HG03565 (cell line): Measurements from ENCODE around the gene RASSF3.

ENCODE experiments used
- ATAC-seq: cut with Tn5 transposase; IDR thresholded peaks from one replicate; pipeline ENCODE4 v1.9.1; 2021; ENCODE audit warnings: mild to moderate bottlenecking, moderate library complexity; ENCODE audit not compliant: unreplicated experiment

The RASSF3 gene

DNA sequence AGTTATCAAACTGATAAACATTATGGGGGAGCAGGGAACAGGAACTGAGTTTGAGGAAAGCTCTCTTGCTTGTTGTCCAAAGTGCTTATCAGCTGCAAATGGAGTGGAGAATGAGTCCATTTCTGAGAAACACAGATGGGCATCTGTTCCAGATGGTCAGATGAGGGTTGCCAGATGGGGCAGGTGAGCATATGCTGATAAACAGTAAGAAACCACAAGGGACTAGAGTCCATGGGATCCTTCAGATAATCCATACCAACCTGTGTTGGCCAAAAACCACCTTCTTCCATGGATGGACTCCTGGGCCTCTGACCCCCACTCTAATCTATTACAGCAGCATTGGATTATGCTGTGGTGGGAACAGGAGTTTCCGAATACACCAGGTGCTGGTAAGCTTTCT lies 110.6 kb downstream of the RASSF3 start:
- no peak for ATAC-seq

DNA sequence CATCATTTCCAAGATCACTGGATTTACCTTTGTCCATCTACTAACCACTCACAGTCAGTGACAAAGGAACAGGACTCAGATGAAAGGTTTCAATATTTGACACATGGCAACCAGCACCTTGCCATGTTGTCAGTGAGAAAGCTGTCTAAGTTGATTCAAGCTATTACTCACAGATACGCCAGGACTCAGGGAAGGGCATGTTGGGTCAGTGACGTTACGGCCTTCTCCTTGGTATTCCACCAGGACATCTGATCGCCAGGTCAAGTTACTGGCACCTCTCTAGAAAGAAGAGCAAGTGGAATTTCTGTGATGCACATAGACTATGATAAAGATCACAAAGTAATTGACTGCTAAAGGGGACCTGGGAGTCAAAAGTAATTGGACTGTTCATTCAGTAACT lies 112.5 kb downstream of the RASSF3 start:
- no peak for ATAC-seq

GRCh38 chr12:64723630-64724029 lies 113.3 kb downstream of the RASSF3 start:
- no peak for ATAC-seq

GRCh38 chr12:64724201-64724745 lies 114.0 kb downstream of the RASSF3 start:
- ATAC-seq, result no peak

DNA sequence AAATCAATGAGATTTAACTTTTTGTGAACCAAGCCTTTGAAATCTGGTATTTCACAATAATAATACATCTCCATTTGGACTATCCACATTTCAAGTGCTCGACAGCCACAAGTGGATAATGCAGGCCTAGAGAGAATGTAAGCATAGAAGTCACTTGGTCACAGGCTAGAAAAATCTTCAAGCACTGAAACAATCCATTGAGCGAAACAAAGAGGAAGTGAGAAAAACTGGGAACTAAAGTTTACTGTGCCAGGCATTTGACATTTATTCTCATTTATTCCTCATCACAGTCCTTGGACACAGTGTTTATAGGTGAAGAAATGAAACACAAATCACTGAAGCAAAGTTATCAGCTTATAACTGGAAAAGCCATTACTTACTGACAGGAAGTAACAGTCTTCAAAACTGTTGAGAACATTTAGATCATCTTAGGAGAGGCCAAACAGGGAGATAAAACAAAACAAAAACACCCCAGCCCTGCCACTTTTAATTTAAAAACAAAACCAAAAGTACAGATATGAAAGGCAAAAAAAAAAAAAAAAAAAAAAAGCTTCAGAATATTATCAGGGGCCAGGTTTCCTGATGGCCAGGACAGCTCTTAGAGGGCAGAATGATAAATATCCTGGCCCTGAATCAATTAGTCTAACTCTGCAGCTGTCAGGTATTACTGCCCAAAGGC lies 119.8 kb downstream of the RASSF3 start:
- ATAC-seq, result no peak

- ATAC-seq, result no peak
Measured at GRCh38 chr12:64730588-64730969, 120.3 kb downstream of the RASSF3 start.

DNA sequence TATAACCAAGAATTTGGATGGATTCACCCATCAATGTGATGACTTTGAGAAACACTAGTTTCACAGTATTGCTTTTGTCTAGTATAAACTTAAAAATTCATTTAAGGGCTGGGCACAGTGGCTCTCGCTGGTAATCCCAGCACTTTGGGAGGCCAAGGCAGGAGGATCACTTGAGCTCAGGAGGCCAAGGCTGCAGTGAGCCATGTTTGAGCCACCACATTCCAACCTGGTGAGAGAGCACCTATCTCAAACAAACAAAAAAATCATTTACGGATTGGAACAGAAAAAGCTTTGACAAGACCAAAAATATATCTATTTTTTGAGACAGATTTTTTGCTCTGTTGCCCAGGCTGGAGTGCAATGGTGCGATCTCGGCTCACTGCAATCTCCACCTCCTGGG lies 121.4 kb downstream of the RASSF3 start:
- no peak for ATAC-seq

DNA sequence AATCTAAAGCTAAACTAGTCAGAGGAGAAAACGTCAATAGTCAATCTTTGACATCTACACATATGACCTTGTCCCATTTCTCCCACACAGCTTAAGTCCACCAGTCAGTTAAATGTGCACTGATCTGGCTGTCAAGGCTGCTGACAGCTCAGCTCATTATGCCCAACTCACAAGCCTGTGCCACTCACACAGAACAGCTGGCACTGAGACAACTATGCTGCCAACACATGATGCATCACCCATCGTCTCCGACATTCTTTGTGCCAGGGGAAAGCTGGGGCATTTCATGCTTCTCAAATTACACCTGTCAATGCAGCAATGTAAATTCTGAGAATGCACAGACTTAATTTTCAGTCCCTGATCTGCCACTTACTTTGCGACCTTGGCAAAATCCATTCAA lies 123.6 kb downstream of the RASSF3 start:
- no peak for ATAC-seq

GRCh38 chr12:64735442-64735841 lies 125.1 kb downstream of the RASSF3 start:
- no peak for ATAC-seq

DNA sequence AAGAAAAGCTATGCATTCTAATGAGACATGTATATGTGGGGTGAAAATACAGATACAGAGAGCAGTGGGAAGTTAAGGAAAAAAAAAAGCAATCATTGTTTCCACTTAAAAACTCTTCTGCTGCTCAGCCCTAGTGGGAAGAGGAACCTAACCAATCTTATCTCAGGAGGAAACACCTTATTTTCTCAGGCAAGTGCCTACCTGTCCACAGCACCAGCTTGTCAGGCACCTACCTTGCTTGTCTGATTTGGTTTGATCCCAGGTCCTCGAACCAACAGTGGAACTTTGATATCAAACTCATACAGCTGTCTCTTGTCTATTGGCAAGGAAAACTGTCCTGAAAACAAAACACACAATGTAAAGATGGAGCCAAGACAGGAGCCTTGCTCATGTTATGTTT lies 126.5 kb downstream of the RASSF3 start:
- ATAC-seq, result no peak

DNA sequence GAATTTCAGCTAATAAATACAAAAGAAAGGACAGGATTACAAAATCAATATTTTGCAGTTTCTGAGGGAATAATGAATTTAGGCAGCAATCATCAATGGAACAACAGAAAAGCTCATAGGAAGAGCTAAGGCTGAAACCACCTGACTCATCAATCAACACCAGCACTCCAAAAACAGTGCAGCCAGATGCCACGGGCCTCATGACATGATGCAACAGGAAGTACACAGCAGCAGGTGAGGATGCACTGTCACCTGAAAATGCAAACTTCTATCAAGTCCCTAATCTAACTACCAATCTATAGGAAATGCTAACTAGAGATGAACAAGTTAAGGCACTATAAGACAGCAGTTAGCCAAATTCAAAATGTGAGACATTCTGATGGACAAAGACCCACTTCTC lies 127.2 kb downstream of the RASSF3 start:
- no peak for ATAC-seq

DNA sequence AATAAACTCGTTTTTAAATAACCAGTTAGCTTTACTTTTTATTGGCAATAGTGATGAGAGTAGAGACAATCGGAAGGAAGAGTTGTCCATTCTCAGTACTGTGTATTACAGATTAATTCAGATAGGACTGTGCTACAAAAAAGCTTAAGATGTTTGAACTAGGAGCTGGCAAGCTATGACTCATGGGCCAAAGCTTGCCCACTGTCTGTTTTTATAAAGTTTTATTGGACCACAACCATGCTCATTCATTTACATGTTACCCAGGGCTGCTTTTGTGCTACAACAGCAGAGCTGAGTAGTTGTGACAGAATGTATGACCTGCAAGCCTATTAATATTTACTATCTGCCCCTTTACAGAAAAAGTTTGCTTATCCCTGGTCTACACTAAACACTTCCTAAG lies 129.5 kb downstream of the RASSF3 start:
- ATAC-seq, result no peak

DNA sequence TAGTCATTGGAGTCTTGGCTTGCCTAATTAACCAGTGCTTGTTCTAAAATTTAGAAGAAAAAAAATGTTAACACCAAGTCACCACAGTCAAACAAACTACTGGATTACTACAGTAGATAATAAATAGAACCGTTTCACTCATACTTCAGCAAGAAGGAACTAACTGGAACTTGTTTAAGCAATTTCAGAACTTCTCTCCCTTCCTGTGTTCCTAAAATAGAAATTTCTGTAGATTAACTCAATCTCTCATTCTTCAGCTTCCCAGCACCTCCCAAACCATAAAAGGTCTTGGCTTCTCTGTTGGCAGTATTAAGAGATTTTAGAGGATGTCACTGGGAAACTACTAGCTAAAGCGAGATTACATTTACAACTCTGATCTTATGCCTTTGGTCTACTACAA lies 130.4 kb downstream of the RASSF3 start:
- ATAC-seq, result no peak

GRCh38 chr12:64742416-64742815 lies 132.1 kb downstream of the RASSF3 start:
- ATAC-seq, result no peak

GRCh38 chr12:64743206-64743605 lies 132.9 kb downstream of the RASSF3 start:
- ATAC-seq, result no peak

- ATAC-seq, result no peak
Measured at GRCh38 chr12:64744422-64745258, 134.3 kb downstream of the RASSF3 start.

GRCh38 chr12:64745259-64745807 lies 135.0 kb downstream of the RASSF3 start:
- no peak for ATAC-seq

- no peak for ATAC-seq
Measured at GRCh38 chr12:64745980-64746379, 135.7 kb downstream of the RASSF3 start.

GRCh38 chr12:64746663-64747062 lies 136.4 kb downstream of the RASSF3 start:
- ATAC-seq, result no peak
